Small intestine (tissue), 7 donors: ENCODE results near the gene DOCK1. TPM values are rescaled to one million over a fixed set of nuclear protein-coding genes. Genes with fewer than 3 reads are reported as not detected.

ENCODE experiments used
- DNase-seq, 2 donors: peaks; one replicate each; pipeline versions ENCODE4 v3.0.0 to v3.0.0-alpha.2; 2013
- FAIRE-seq: peaks from 2 replicates; lab custom pipeline; 2012; peaks lifted over from hg19 to GRCh38; lab: Jason Lieb, UNC
- H3K27ac ChIP-seq, 3 donors: one replicate each; pipeline ENCODE4 v1.5.1; 2013; ENCODE audit warnings: low read length in 2 of 3, mild to moderate bottlenecking in 2 of 3, control low read depth in 1 of 3, inconsistent platforms in 1 of 3, low read depth in 1 of 3, moderate library complexity in 1 of 3
- H3K27me3 ChIP-seq, 3 donors: one replicate each; pipeline ENCODE4 v1.6.1; 2013; ENCODE audit warnings: low read length in 3 of 3, inconsistent platforms in 1 of 3; ENCODE audit not compliant: control insufficient read depth in 3 of 3, insufficient read depth in 3 of 3
- H3K36me3 ChIP-seq, 3 donors: one replicate each; pipeline ENCODE4 v1.6.1; 2013; ENCODE audit warnings: low read length in 3 of 3, inconsistent platforms in 1 of 3, low read depth in 1 of 3, mild to moderate bottlenecking in 1 of 3, moderate library complexity in 1 of 3; ENCODE audit not compliant: control insufficient read depth in 3 of 3, insufficient read depth in 2 of 3
- H3K4me1 ChIP-seq, 3 donors: one replicate each; pipeline ENCODE4 v1.6.1; 2013; ENCODE audit warnings: low read length in 2 of 3, inconsistent platforms in 1 of 3, low read depth in 1 of 3, mild to moderate bottlenecking in 1 of 3, moderate library complexity in 1 of 3; ENCODE audit not compliant: control insufficient read depth in 3 of 3, insufficient read depth in 2 of 3
- H3K4me3 ChIP-seq, 3 donors: one replicate each; pipeline ENCODE4 v1.5.1; 2013; ENCODE audit warnings: low read length in 3 of 3, control low read depth in 1 of 3, inconsistent platforms in 1 of 3, low read depth in 1 of 3, mild to moderate bottlenecking in 1 of 3, moderate library complexity in 1 of 3
- H3K9me3 ChIP-seq, 2 donors: one replicate each; pipeline ENCODE4 v1.6.1; 2013; ENCODE audit warnings: low read depth in 1 of 2, low read length in 1 of 2; ENCODE audit not compliant: control insufficient read depth in 2 of 2, insufficient read depth in 1 of 2
- WGBS, 3 donors: extraction: QIAGEN DNeasy Blood & Tissue Kit; methylation state at CpG; one replicate each; pipeline ENCODE4 v1.1.7; 2013; 5-methylcytosine and 5-hydroxymethylcytosine counted together
- polyA plus RNA-seq, 4 donors: library from polyadenylated mRNA; stranded (reverse) in 3 of 4; unstranded in 1 of 4; fragments of 200-250 nt in 3 of 4; fragments of 120-200 nt in 1 of 4; gene quantifications; one replicate each; pipeline versions ENCODE4 v1.2.1 to v1.2.3, GENCODE V29; 2013
- donor health status: healthy with polysubstance abuse.
- donor health status: control.
- donor health status: control.
- donor health status: Bipolar disorder and iron deficiency.
- donor health status: healthy.

The DOCK1 gene
- polyA plus RNA-seq, 4 donors: 16.8 to 27.0 (median 22.1) TPM

DNA sequence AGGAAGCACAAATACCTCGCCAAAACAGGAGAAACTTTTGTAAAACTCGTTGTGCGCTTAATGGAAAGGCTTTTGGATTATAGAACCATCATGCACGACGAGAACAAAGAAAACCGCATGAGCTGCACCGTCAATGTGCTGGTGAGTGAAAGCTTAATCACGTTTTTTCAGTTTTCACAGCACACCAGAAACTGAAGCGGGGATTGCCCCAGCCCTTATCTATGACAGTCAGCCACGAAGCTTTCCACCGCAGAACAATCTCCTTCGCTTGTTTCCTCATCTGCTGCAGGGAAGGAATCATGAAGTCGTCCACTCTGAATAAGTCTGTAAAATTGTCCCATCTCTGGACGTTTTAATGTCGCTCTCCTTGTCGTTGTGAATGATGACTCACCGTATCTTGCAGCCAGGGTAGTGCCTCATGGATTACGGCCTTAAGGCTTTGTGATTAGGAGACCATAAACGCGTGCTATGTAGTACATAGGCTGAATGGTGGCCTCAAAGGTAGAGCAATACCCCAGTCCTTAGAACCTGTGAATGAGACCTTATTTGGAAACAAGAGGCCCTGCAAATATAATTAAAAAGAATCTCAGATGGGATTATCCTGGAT lies 468.9 kb downstream of the DOCK1 start:
- peaks cover 0 to 13% (median 3%) of the 10 kb centered on the region in 3 donors for H3K36me3 ChIP-seq
- WGBS, 3 donors: 90 to 94% (median 93%) methylated on average over 20 of the region's 20 CpGs
- H3K4me1 ChIP-seq: no peaks in the 10 kb centered on the region
- H3K9me3 ChIP-seq: no peaks in the 10 kb centered on the region
- H3K27ac ChIP-seq: no peak overlapping the region
- H3K27me3 ChIP-seq: no peaks in the 10 kb centered on the region
- H3K4me3 ChIP-seq: no peak overlapping the region
- DNase-seq (no peak), FAIRE-seq (no peak)

DNA sequence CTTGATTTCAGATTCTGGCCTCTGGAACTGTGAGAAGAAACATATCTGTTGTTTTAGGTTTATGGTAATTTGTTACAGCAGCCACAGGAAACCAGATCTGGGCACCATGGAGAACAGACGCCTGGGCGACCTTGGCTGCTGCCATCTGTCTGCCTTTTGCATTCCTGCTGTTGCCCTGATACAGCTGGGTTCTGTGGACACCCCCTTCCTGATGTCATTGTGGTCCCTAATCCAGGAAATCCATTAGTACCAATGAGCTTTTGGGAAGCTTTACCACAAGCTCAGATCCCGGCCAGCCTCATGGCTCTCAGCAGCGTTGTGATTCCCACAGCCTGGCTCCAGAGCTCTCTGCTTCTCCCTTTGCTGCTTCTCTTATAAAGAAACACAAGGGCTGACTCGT lies 469.7 kb downstream of the DOCK1 start:
- no peaks in the 10 kb centered on the region for H3K4me1 ChIP-seq
- FAIRE-seq: no peak
- H3K36me3 ChIP-seq: peaks cover 0 to 13% (median 3%) of the 10 kb centered on the region in 3 donors
- H3K27ac ChIP-seq: no peak overlapping the region
- no peak for DNase-seq
- H3K9me3 ChIP-seq: no peaks in the 10 kb centered on the region
- H3K4me3 ChIP-seq: no peak overlapping the region
- no peaks in the 10 kb centered on the region for H3K27me3 ChIP-seq
- WGBS, 3 donors: 78 to 89% (median 81%) methylated on average over 5 of the region's 5 CpGs

GRCh38 chr10:127375461-127375860 lies 470.2 kb downstream of the DOCK1 start:
- no peak for FAIRE-seq

DNA sequence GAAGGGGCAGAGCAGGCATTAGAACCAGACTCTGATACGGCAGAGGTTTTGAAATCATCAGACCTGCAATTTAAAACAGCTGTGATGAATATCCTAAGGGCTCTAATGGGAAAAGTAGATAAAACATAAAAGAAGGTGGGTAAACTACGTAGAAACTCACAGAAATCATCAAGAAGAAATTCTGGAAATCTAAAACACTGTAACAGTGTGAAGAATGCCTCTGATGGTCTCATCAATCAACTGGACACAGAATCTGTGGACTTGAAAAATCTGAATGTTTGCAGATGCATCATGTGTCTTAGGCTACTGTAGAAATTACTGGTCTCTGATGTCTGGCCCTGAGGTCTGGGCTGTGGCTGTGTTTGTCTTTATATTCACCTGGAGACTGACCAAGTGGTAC lies 470.8 kb downstream of the DOCK1 start:
- H3K9me3 ChIP-seq: no peaks in the 10 kb centered on the region
- no peaks in the 10 kb centered on the region for H3K27me3 ChIP-seq
- 82 to 90% (median 84%) methylated on average over 2 of the region's 2 CpGs for WGBS, 3 donors
- no peak overlapping the region for H3K27ac ChIP-seq
- FAIRE-seq (no peak), DNase-seq (no peak)
- peaks cover 0 to 13% (median 0%) of the 10 kb centered on the region in 3 donors for H3K36me3 ChIP-seq
- no peaks in the 10 kb centered on the region for H3K4me1 ChIP-seq
- H3K4me3 ChIP-seq: no peak overlapping the region

More at GRCh38 chr10:127375461-127375860, 470.2 kb downstream of the DOCK1 start:
- no peaks in the 10 kb centered on the region for H3K9me3 ChIP-seq
- H3K36me3 ChIP-seq: peaks cover 0 to 13% (median 0%) of the 10 kb centered on the region in 3 donors
- H3K4me1 ChIP-seq: no peaks in the 10 kb centered on the region
- WGBS, 3 donors: 53 to 57% (median 56%) methylated on average over 3 of the region's 3 CpGs
- no peaks in the 10 kb centered on the region for H3K27me3 ChIP-seq
- H3K4me3 ChIP-seq: no peak overlapping the region
- DNase-seq: no peak
- H3K27ac ChIP-seq: no peak overlapping the region

DNA sequence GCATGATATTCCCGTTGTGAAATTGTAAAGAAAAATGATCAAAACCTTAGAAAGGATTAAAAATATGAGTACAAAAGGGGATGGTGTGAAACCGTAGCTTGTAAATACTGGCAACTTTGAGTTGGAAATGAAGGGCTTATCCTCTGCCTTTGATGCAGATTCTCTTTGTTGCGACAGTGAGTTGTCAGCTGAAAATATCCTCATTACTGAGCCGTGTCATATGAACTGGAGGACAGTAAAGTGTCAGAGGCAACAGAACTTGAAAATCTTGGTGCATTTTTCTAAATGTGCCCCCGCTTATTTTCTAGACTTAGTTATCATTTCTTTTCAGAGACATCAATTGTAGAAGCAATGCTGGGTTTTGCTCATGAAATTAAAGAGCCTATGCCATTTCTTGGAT lies 473.4 kb downstream of the DOCK1 start:
- Histone ChIP-seq H3K9me3 (no peaks in the 10 kb centered on the region), H3K27ac (no peak overlapping the region), H3K4me3 (no peak overlapping the region), H3K27me3 (no peaks in the 10 kb centered on the region), H3K4me1 (no peaks in the 10 kb centered on the region), H3K36me3 (peaks cover 3 to 17% (median 4%) of the 10 kb centered on the region in 3 donors)
- WGBS, 3 donors: 89 to 96% (median 93%) methylated on average over 5 of the region's 5 CpGs
- DNase-seq (no peak), FAIRE-seq (no peak)

GRCh38 chr10:127384532-127384931 lies 479.3 kb downstream of the DOCK1 start:
- Histone ChIP-seq H3K27ac (no peak overlapping the region), H3K4me3 (no peak overlapping the region), H3K4me1 (no peaks in the 10 kb centered on the region), H3K27me3 (no peaks in the 10 kb centered on the region), H3K9me3 (no peaks in the 10 kb centered on the region), H3K36me3 (peaks cover 6 to 33% (median 6%) of the 10 kb centered on the region in 3 donors)
- DNase-seq (no peak), FAIRE-seq (no peak)
- WGBS, 3 donors: 87 to 95% (median 92%) methylated on average over 18 of the region's 18 CpGs

GRCh38 chr10:127385066-127385465 lies 479.8 kb downstream of the DOCK1 start:
- H3K36me3 ChIP-seq: peaks cover 6 to 33% (median 6%) of the 10 kb centered on the region in 3 donors
- no peaks in the 10 kb centered on the region for H3K9me3 ChIP-seq
- H3K4me1 ChIP-seq: no peaks in the 10 kb centered on the region
- no peaks in the 10 kb centered on the region for H3K27me3 ChIP-seq
- WGBS, 3 donors: 92 to 96% (median 95%) methylated on average over 3 of the region's 3 CpGs
- no peak for FAIRE-seq
- no peak for DNase-seq
- no peak overlapping the region for H3K27ac ChIP-seq
- H3K4me3 ChIP-seq: no peak overlapping the region

GRCh38 chr10:127386606-127387327 lies 481.5 kb downstream of the DOCK1 start:
- H3K4me1 ChIP-seq: no peaks in the 10 kb centered on the region
- WGBS, 3 donors: 89 to 90% (median 89%) methylated on average over 15 to 17 of the region's 17 CpGs
- no peaks in the 10 kb centered on the region for H3K27me3 ChIP-seq
- no peak overlapping the region for H3K27ac ChIP-seq
- H3K36me3 ChIP-seq: peaks cover 3 to 33% (median 8%) of the 10 kb centered on the region in 3 donors
- DNase-seq (no peak), FAIRE-seq (no peak)
- no peaks in the 10 kb centered on the region for H3K9me3 ChIP-seq
- no peak overlapping the region for H3K4me3 ChIP-seq
